Subcutaneous adipose tissue (tissue), 4 donors: Measurements from ENCODE around the gene FGF22. TPM values are rescaled to one million over a fixed set of nuclear protein-coding genes. Genes with fewer than 3 reads are reported as not detected.

Experiments
- CTCF ChIP-seq: fragments of 450-650 bp; IDR thresholded peaks from one replicate; pipeline ENCODE4 v1.5.1; 2016; ENCODE audit warnings: low read depth, mild to moderate bottlenecking, control low read depth, antibody characterized with exemption, moderate library complexity
- total RNA-seq, 4 donors: library from RNA; depleted of rRNA; stranded (reverse); fragments of >200 nt; gene quantifications; one replicate each; pipeline ENCODE4 v1.1.0, GENCODE V29; 2016

The FGF22 gene
- total RNA-seq, 4 donors from 2014 or later, result 1.3 to 2.2 TPM; not detected in 2

GRCh38 chr19:662962-663681, 23.4 kb downstream of the FGF22 start, which contains the start of gene RNF126:
Gene RNF126 (minus strand): TSS chr19:663214. CDS start chr19:663121, 93 bp downstream.
- no peak for TF ChIP-seq CTCF

- TF ChIP-seq CTCF, result no peak
These were observed 24.0 kb downstream of the FGF22 start for GRCh38 chr19:663682-664117.

GRCh38 chr19:664913-665443, 25.3 kb downstream of the FGF22 start:
- TF ChIP-seq CTCF, result no peak

GRCh38 chr19:670609-671075, 31.0 kb downstream of the FGF22 start:
- TF ChIP-seq CTCF, result no peak

GRCh38 chr19:674282-675151, 34.8 kb downstream of the FGF22 start:
- no peak for TF ChIP-seq CTCF

- TF ChIP-seq CTCF, result no peak
These were observed 36.3 kb downstream of the FGF22 start for GRCh38 chr19:676007-676338.
